ENCODE data around the gene CDYL2. TPM values are rescaled to one million over a fixed set of nuclear protein-coding genes. Genes with fewer than 3 reads are reported as not detected.

The CDYL2 gene
- total RNA-seq, 1 donor from 2014 or later, result 4.9 TPM

DNA sequence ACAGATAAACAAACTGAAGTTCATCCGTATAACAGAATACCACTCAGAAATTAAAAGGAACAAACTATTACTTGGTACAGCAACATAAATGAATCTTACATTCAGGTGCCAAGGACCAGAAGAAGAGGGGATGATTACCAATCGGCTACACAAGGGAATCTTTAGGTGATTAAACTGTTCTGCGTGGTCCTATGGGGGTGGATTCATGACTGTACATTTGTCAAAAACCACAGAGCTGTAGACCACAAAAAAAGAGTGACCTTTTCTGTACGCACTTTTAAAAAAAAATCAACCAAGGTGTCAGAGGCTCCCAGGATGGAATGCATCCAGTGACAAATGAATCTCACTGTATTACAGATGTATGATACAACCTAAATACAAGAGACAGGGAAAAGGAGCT lies 110.8 kb downstream of the CDYL2 start:
- DNase-seq (ENCODE audit: low spot score), result no peak

DNA sequence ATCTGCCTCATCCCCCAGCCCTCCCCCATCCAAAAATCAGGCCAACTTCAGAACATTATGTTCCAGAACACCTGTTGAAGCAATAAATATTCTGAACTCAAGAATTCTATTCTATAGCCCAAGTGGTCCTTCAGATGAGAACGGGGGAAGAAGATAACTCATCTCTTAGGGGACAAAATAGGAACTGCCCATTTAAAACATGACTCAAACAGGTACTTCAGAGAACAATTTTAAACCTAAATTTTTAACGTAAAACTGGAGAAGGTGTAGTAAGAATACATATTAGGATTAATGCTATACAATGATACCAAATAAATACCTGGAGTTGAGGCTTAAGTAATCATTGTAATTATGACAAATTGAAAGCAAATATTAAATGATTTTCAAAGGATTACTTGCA lies 112.1 kb downstream of the CDYL2 start:
- Mint-ChIP-seq H3K27me3 (ENCODE audit: insufficient read depth, low read depth) (no peaks in the 10 kb centered on the region), H3K36me3 (no peaks in the 10 kb centered on the region), H3K27ac (no peak overlapping the region), H3K9me3 (no peaks in the 10 kb centered on the region), H3K4me3 (no peak overlapping the region), H3K4me1 (no peaks in the 10 kb centered on the region)
- H3K4me3 ChIP-seq, result no peak overlapping the region
- no peak for TF ChIP-seq EZH2phosphoT487 (IDR thresholded peaks at IDR 0.05)
- TF ChIP-seq, protein P1, sequence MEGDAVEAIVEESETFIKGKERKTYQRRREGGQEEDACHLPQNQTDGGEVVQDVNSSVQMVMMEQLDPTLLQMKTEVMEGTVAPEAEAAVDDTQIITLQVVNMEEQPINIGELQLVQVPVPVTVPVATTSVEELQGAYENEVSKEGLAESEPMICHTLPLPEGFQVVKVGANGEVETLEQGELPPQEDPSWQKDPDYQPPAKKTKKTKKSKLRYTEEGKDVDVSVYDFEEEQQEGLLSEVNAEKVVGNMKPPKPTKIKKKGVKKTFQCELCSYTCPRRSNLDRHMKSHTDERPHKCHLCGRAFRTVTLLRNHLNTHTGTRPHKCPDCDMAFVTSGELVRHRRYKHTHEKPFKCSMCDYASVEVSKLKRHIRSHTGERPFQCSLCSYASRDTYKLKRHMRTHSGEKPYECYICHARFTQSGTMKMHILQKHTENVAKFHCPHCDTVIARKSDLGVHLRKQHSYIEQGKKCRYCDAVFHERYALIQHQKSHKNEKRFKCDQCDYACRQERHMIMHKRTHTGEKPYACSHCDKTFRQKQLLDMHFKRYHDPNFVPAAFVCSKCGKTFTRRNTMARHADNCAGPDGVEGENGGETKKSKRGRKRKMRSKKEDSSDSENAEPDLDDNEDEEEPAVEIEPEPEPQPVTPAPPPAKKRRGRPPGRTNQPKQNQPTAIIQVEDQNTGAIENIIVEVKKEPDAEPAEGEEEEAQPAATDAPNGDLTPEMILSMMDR (IDR thresholded peaks at IDR 0.05), result no peak
- no peaks in the 10 kb centered on the region for H3K36me3 ChIP-seq
- no peak overlapping the region for H3K4me2 ChIP-seq
- peaks cover 8% of the 10 kb centered on the region for H3K27me3 ChIP-seq
- H3K9me3 ChIP-seq (ENCODE audit: low read depth), result no peaks in the 10 kb centered on the region
- H3K9ac ChIP-seq, result no peak overlapping the region
- no peaks in the 10 kb centered on the region for H3K79me2 ChIP-seq (ENCODE audit: low read depth)
- H4K20me1 ChIP-seq (ENCODE audit: low read depth), result no peaks in the 10 kb centered on the region
- H2AFZ ChIP-seq (replicated peaks), result no peak overlapping the region
- no peaks in the 10 kb centered on the region for H3F3A ChIP-seq (ENCODE audit: low read depth)
- H3K4me1 ChIP-seq, result no peaks in the 10 kb centered on the region
- no peak for DNase-seq (ENCODE audit: low spot score)
- H3K27ac ChIP-seq, result no peak overlapping the region

More for the DNA sequence above, 110.8 kb downstream of the CDYL2 start:
- H3K27ac ChIP-seq, result no peak overlapping the region
- no peak overlapping the region for H3K4me3 Mint-ChIP-seq
- no peaks in the 10 kb centered on the region for H3K36me3 Mint-ChIP-seq
- H2AFZ ChIP-seq (replicated peaks), result no peak overlapping the region
- TF ChIP-seq EZH2phosphoT487 (IDR thresholded peaks at IDR 0.05) (no peak), EZH2 (IDR thresholded peaks at IDR 0.05) (no peak)
- TF ChIP-seq, protein P1 (IDR thresholded peaks at IDR 0.05), result no peak
- H3K9ac ChIP-seq, result no peak overlapping the region
- H3K9me3 Mint-ChIP-seq, result no peaks in the 10 kb centered on the region
- no peak overlapping the region for H3K27ac Mint-ChIP-seq
- H3K4me3 ChIP-seq, result no peak overlapping the region
- H3F3A ChIP-seq (ENCODE audit: low read depth), result no peaks in the 10 kb centered on the region
- H3K4me1 Mint-ChIP-seq, result no peaks in the 10 kb centered on the region
- no peak overlapping the region for H3K4me2 ChIP-seq
- H3K27me3 Mint-ChIP-seq (ENCODE audit: insufficient read depth, low read depth), result no peaks in the 10 kb centered on the region
- H3K36me3 ChIP-seq, result no peaks in the 10 kb centered on the region
- no peaks in the 10 kb centered on the region for H3K9me3 ChIP-seq (ENCODE audit: low read depth)
- H3K79me2 ChIP-seq (ENCODE audit: low read depth), result no peaks in the 10 kb centered on the region
- H3K4me1 ChIP-seq, result no peaks in the 10 kb centered on the region
- H4K20me1 ChIP-seq (ENCODE audit: low read depth), result no peaks in the 10 kb centered on the region
- H3K27me3 ChIP-seq, result peaks cover 8% of the 10 kb centered on the region

DNA sequence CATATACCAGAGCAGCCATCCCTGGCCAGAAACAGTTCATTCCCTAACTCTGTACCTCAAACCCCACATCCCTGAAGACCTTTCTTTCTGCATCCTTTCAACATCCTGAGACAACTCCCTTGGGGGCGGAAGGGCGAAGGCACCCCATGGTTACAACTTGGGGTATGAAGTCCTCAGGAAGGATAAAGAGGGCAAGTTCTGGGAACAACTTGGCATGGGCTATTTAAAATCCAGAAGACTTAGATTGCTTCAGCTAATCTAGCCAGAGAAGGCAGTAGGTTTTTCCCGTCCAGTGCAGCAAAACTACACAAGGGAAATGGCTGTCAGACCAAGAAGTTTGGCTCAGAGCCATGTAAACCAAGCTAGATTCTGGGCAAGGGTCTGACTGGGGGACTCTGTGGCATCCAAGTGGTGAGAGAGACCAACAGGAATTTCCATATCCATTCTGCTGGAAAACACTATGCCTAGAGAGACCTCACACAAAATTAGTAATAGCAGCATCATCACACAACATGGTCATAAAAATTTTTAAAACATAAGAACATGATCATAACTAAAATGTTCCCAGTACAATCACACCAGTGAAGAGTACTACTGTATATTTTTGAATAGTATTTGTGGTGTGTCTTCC lies 113.2 kb downstream of the CDYL2 start:
- H3K9ac ChIP-seq, result no peak overlapping the region
- H4K20me1 ChIP-seq (ENCODE audit: low read depth), result no peaks in the 10 kb centered on the region
- no peaks in the 10 kb centered on the region for H3K79me2 ChIP-seq (ENCODE audit: low read depth)
- Mint-ChIP-seq H3K4me1 (no peaks in the 10 kb centered on the region), H3K9me3 (no peaks in the 10 kb centered on the region), H3K36me3 (no peaks in the 10 kb centered on the region), H3K27me3 (ENCODE audit: insufficient read depth, low read depth) (no peaks in the 10 kb centered on the region), H3K27ac (no peak overlapping the region), H3K4me3 (no peak overlapping the region)
- H3K4me1 ChIP-seq, result no peaks in the 10 kb centered on the region
- H2AFZ ChIP-seq (replicated peaks), result no peak overlapping the region
- peaks cover 8% of the 10 kb centered on the region for H3K27me3 ChIP-seq
- TF ChIP-seq, protein P1 (IDR thresholded peaks at IDR 0.05), result no peak
- TF ChIP-seq EZH2 (IDR thresholded peaks at IDR 0.05) (no peak), EZH2phosphoT487 (IDR thresholded peaks at IDR 0.05) (no peak)
- H3F3A ChIP-seq (ENCODE audit: low read depth), result no peaks in the 10 kb centered on the region
- no peak overlapping the region for H3K27ac ChIP-seq
- no peak overlapping the region for H3K4me2 ChIP-seq
- H3K9me3 ChIP-seq (ENCODE audit: low read depth), result no peaks in the 10 kb centered on the region
- no peak overlapping the region for H3K4me3 ChIP-seq
- no peaks in the 10 kb centered on the region for H3K36me3 ChIP-seq
- no peak for DNase-seq (ENCODE audit: low spot score)
